ENCODE measurements around the gene TAF1B. TPM values are rescaled to one million over a fixed set of nuclear protein-coding genes. Genes with fewer than 3 reads are reported as not detected.

TAF1B gene
- total RNA-seq, 2 donors from 2014 or later: 8.8 to 13.0 TPM

DNA sequence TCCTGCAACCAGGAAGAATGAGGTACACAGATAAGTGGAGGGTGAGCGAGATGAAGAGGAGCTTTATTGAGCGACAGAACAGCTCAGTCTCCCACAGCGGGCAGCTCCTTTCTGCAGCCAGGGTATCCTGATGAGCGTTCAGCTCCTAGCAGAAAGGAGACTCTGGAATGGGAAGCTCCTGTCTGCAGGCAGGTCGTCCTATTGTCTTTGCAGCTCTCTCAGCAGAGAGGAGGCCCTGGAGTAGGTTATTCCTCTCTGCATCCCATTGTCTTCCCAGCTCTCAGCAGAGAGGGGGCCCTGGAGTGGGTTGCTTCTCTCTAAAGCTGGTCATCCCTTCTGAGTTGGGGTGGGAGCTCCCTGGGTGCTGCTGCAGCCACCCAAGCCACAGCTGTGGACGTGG, 41.2 kb downstream of the TAF1B start:
- no peak overlapping the region for H3K4me3 ChIP-seq
- H3K9ac ChIP-seq (ENCODE audit: low read depth in 2 of 2, low read length in 2 of 2): no peak overlapping the region
- DNase-seq: no peak
- H3K4me1 ChIP-seq: no peaks in the 10 kb centered on the region
- intact Hi-C loops (cut with DNase I): no loop called here
- H3K27me3 ChIP-seq: no peaks in the 10 kb centered on the region
- H3K36me3 ChIP-seq: no peaks in the 10 kb centered on the region
- no peak overlapping the region for H3K27ac ChIP-seq
- TF ChIP-seq, protein P1, sequence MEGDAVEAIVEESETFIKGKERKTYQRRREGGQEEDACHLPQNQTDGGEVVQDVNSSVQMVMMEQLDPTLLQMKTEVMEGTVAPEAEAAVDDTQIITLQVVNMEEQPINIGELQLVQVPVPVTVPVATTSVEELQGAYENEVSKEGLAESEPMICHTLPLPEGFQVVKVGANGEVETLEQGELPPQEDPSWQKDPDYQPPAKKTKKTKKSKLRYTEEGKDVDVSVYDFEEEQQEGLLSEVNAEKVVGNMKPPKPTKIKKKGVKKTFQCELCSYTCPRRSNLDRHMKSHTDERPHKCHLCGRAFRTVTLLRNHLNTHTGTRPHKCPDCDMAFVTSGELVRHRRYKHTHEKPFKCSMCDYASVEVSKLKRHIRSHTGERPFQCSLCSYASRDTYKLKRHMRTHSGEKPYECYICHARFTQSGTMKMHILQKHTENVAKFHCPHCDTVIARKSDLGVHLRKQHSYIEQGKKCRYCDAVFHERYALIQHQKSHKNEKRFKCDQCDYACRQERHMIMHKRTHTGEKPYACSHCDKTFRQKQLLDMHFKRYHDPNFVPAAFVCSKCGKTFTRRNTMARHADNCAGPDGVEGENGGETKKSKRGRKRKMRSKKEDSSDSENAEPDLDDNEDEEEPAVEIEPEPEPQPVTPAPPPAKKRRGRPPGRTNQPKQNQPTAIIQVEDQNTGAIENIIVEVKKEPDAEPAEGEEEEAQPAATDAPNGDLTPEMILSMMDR (IDR thresholded peaks at IDR 0.05): no peak
- no peaks in the 10 kb centered on the region for H3K9me3 ChIP-seq

DNA sequence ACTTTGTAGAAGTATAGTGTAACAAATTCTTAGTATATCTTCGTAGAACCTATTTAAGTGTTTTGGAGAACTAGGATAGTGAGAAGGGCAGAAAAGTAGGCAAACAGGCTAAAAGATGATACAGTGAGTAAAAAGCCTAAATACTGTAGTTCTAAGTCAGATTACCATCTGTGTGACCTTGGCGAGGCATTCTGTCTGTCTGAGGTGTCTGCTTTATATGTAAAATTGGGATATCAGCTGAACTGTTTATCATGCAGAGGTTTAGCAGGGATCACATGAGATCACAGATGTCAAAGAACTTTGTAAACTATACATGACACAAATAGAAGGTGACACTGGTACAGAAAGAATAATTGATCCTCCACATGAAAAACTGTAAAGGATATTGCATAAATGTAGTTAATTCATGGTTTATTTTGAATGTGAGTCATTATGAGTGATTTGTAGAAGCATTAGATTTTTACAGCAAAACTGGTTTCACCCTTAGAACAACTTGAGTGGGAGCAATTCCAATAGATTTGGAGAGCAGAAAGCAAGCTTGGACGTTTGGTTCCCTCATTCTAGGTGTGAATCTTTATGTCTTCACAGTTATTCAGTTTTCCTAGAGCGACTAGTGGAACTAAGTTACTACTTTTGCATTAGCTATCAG, 41.9 kb downstream of the TAF1B start:
- no peaks in the 10 kb centered on the region for H3K9me3 ChIP-seq
- no peak for DNase-seq
- intact Hi-C loops (cut with DNase I): no loop called here
- no peaks in the 10 kb centered on the region for H3K36me3 ChIP-seq
- TF ChIP-seq, protein P1 (IDR thresholded peaks at IDR 0.05): no peak
- H3K27me3 ChIP-seq: no peaks in the 10 kb centered on the region
- no peak overlapping the region for H3K9ac ChIP-seq (ENCODE audit: low read depth in 2 of 2, low read length in 2 of 2)
- H3K27ac ChIP-seq: no peak overlapping the region
- no peaks in the 10 kb centered on the region for H3K4me1 ChIP-seq
- no peak overlapping the region for H3K4me3 ChIP-seq

DNA sequence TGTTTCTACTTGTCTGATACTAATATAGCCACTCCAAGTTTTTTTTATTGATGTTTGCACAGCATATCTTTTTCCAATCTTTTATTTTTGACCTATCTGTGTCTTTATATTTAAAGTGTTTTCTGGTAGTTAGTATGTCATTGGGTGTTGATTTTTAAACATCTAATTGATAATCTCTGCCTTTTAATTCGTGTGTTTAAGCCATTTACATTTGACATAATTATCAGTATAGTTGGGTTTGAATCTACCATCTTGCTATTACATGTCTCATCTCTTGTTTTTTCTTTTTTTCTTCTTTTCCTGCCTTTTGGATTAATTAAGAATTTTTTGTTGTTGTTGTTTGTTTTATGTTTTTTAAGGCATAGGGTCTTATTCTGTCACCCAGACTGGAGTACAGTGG, 44.2 kb downstream of the TAF1B start:
- no peaks in the 10 kb centered on the region for H3K36me3 ChIP-seq
- TF ChIP-seq, protein P1 (IDR thresholded peaks at IDR 0.05): no peak

DNA sequence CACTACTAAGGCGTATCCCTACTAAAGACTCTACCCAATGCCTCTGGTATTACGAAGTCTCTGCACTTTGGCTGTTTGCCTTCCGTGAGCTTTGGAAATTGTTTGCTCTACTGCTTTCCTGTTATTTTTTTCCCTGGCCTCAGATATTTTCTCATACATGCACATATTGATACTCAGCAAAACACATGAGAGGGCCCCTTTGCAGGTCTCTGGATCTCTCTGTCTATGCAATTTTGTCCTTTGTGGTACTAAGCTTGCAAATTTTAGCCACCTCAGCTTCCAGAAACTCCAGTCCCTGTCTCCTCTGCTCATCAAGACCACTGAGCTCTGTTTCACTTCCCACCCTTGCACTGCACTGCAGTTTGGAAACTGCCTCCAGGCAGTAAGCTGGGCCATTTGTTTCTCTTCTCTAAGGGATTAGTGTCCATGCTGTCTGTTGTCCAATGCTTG, 46.6 kb downstream of the TAF1B start:
- no peak overlapping the region for H3K27ac ChIP-seq
- H3K36me3 ChIP-seq: no peaks in the 10 kb centered on the region
- no peaks in the 10 kb centered on the region for H3K27me3 ChIP-seq
- H3K4me1 ChIP-seq: no peaks in the 10 kb centered on the region
- intact Hi-C loops (cut with DNase I): no loop called here
- TF ChIP-seq, protein P1 (IDR thresholded peaks at IDR 0.05): no peak
- H3K9me3 ChIP-seq: no peaks in the 10 kb centered on the region
- H3K9ac ChIP-seq (ENCODE audit: low read depth in 2 of 2, low read length in 2 of 2): no peak overlapping the region
- DNase-seq: no peak
- no peak overlapping the region for H3K4me3 ChIP-seq

More for the DNA sequence above, 44.2 kb downstream of the TAF1B start:
- Histone ChIP-seq H3K4me3 (no peak overlapping the region), H3K9me3 (no peaks in the 10 kb centered on the region), H3K27me3 (no peaks in the 10 kb centered on the region), H3K4me1 (no peaks in the 10 kb centered on the region), H3K9ac (ENCODE audit: low read depth in 2 of 2, low read length in 2 of 2) (no peak overlapping the region), H3K27ac (no peak overlapping the region)
- no peak for DNase-seq
- intact Hi-C loops (cut with DNase I): no loop called here

DNA sequence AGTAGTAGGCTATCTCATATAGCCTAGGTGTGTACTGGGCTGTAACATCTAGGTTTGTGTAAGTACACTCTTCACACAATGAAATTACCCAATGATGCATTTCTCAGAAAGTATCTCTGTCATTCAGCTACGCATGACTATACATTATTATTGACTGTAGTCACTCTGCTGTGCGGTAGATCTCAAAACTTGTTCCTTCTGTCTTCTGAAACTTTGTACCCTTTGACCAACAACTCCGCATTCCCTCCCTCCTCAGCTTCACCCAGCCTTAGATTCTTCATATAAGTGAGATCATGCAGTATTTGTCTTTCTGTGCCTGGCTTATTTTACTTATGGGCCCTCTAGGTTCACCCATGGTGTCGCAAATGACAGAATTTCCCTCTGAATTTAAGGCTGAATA, 49.0 kb downstream of the TAF1B start:
- H3K9ac ChIP-seq (ENCODE audit: low read depth in 2 of 2, low read length in 2 of 2): no peak overlapping the region
- no peaks in the 10 kb centered on the region for H3K27me3 ChIP-seq
- no peak overlapping the region for H3K4me3 ChIP-seq
- TF ChIP-seq, protein P1 (IDR thresholded peaks at IDR 0.05): no peak
- no peak for DNase-seq
- H3K4me1 ChIP-seq: no peaks in the 10 kb centered on the region
- no peak overlapping the region for H3K27ac ChIP-seq
- H3K9me3 ChIP-seq: no peaks in the 10 kb centered on the region
- no peaks in the 10 kb centered on the region for H3K36me3 ChIP-seq
- intact Hi-C loops (cut with DNase I): no loop called here
